Adrenal gland (tissue), 5 donors: ENCODE data around the gene MGAT5.

Source experiments
- CTCF ChIP-seq, 6 experiments: fragments of 450-650 bp in 4 of 6; fragments of 200-600 bp in 2 of 6; sonication (generic) in 1 of 6; IDR thresholded peaks; 1 replicate in 5 of 6; 2 replicates in 1 of 6; pipeline versions ENCODE4 v1.5.1 to v1.8.0; 2016 to 2021; ENCODE audit warnings: antibody characterized with exemption in 6 of 6, mild to moderate bottlenecking in 2 of 6, moderate library complexity in 1 of 6
- POLR2A ChIP-seq, 2 donors: fragments of 450-650 bp; IDR thresholded peaks; one replicate each; pipeline ENCODE4 v1.6.1; 2017; ENCODE audit warnings: antibody characterized with exemption in 2 of 2, mild to moderate bottlenecking in 2 of 2, moderate library complexity in 1 of 2
- donor health status: DM: no; HTN: no; CAD: no.

GRCh38 chr2:134216152-134216829 is 37.6 kb upstream of the MGAT5 start:
- no peak for TF ChIP-seq POLR2A (IDR thresholded peaks at IDR 0.05)
- TF ChIP-seq CTCF (IDR thresholded peaks at IDR 0.05): no peak
